Fibroblast of lung (primary cell): Measurements from ENCODE around the gene CORO1A. TPM values are rescaled to one million over a fixed set of nuclear protein-coding genes. Genes with fewer than 3 reads are reported as not detected.

Experiments
- DNase-seq, 2 donors: peaks; one replicate each; pipeline versions ENCODE4 v3.0.0 to v3.0.0-alpha.2; 2010; ENCODE audit warnings: low read depth in 2 of 2
- H2AFZ ChIP-seq: 2 replicates; pipeline ENCODE4 v1.5.1; 2012; ENCODE audit warnings: low read length, control low read depth, inconsistent platforms
- H3K27ac ChIP-seq: 2 replicates; pipeline ENCODE4 v1.5.1; 2011; ENCODE audit warnings: low read length, control low read depth; ENCODE audit not compliant: insufficient read depth
- H3K27me3 ChIP-seq: 2 replicates; pipeline ENCODE4 v1.5.1; 2011; ENCODE audit warnings: mild to moderate bottlenecking, low read length; ENCODE audit not compliant: control insufficient read depth, insufficient read depth
- H3K36me3 ChIP-seq: 2 replicates; pipeline ENCODE4 v1.5.1; 2011; ENCODE audit warnings: low read length; ENCODE audit not compliant: control insufficient read depth, insufficient read depth
- H3K4me1 ChIP-seq: 2 replicates; pipeline ENCODE4 v1.5.1; 2011; ENCODE audit warnings: low read length; ENCODE audit not compliant: control insufficient read depth, insufficient read depth; ENCODE audit errors: extremely low read depth
- H3K4me2 ChIP-seq: 2 replicates; pipeline ENCODE4 v1.5.1; 2011; ENCODE audit warnings: low read length, control low read depth; ENCODE audit not compliant: insufficient read depth; ENCODE audit errors: extremely low read depth
- H3K4me3 ChIP-seq, 4 experiments: fragments of 200-600 bp in 1 of 4; sonication (generic) in 1 of 4; replicated peaks in 1 of 4; 2 replicates each; pipeline ENCODE4 v1.5.1; 2011 to 2016; ENCODE audit warnings: low read length in 4 of 4, low read depth in 3 of 4, mild to moderate bottlenecking in 3 of 4, control low read depth in 2 of 4, inconsistent platforms in 1 of 4, mixed read lengths in 1 of 4; ENCODE audit not compliant: insufficient read depth in 1 of 4; ENCODE audit errors: control extremely low read depth in 1 of 4
- H3K79me2 ChIP-seq: 2 replicates; pipeline ENCODE4 v1.5.1; 2012; ENCODE audit warnings: mild to moderate bottlenecking, low read length, inconsistent platforms; ENCODE audit not compliant: control insufficient read depth, insufficient read depth
- H3K9ac ChIP-seq: 2 replicates; pipeline ENCODE4 v1.5.1; 2011; ENCODE audit warnings: mild to moderate bottlenecking, low read length, control low read depth; ENCODE audit not compliant: insufficient read depth
- H3K9me3 ChIP-seq: 2 replicates; pipeline ENCODE4 v1.5.1; 2012; ENCODE audit warnings: low read depth, low read length; ENCODE audit not compliant: control insufficient read depth, insufficient read depth
- H4K20me1 ChIP-seq: 2 replicates; pipeline ENCODE4 v1.5.1; 2011; ENCODE audit warnings: low read length; ENCODE audit not compliant: control insufficient read depth, insufficient read depth; ENCODE audit errors: extremely low read depth
- EZH2 ChIP-seq: IDR thresholded peaks from 2 replicates; pipeline ENCODE4 v1.5.1; 2012; ENCODE audit warnings: low read length, control low read depth, mild to moderate bottlenecking; ENCODE audit errors: missing control alignments
- polyA plus RNA-seq, 2 donors: library from polyadenylated mRNA; depleted of rRNA in 1 of 2; stranded (reverse) in 1 of 2; unstranded in 1 of 2; fragments of >200 nt; gene quantifications; 2 replicates each; pipeline ENCODE4 v1.2.1, GENCODE V29; 2011 to 2012; ENCODE audit warnings: missing spikeins in 1 of 2
- total RNA-seq: library from RNA; depleted of rRNA; stranded (reverse); fragments of >200 nt; gene quantifications from 2 replicates; pipeline ENCODE4 v1.2.1, GENCODE V29; 2014
- TF ChIP-seq, protein P1 (sequence below), 2 donors: IDR thresholded peaks in 1 of 2; conservative IDR thresholded peaks in 1 of 2; 1 replicate in 1 of 2; 2 replicates in 1 of 2; pipeline ENCODE4 v1.5.1; 2011 to 2012; ENCODE audit warnings: low read length in 2 of 2, control low read depth in 1 of 2, inconsistent platforms in 1 of 2, low read depth in 1 of 2, mild to moderate bottlenecking in 1 of 2

CORO1A gene
- total and polyA plus RNA-seq, 2 donors (not counting 1 experiment from before 2014, with no cell fraction given), result 0.17 to 0.85 TPM

DNA sequence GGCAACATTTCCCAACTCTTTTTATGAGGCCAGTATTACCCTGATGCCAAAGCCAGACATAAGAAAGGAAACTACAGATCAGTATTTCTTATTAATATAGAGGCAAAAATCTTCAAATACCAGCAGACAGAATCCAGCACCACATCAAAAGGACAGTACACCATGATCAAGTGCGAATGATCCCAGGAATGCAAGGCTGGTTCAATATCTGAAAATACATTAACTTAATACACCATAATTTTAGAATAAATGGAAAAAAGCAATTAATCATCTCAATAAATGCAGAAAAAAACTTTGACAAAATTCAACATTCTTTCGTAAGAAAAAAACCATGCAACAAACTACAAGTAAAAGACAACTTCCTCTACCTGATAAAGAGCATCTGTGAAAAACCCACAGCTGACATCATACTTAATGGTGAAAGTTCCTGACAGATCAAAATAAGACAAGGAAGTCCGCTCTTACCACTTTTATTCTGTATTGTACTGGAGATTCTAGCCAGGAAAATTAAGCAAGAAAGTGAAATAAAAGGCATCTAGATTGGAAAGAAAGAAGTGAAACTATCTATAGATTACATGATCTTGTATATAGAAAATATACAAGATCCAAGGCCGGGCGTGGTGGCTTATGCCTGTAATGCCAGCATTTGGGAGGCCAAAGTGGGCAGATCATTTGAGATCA, 34.0 kb upstream of the CORO1A start:
- H3K27me3 ChIP-seq, result no peaks in the 10 kb centered on the region
- H3K36me3 ChIP-seq, result no peaks in the 10 kb centered on the region
- TF ChIP-seq EZH2, result no peak
- TF ChIP-seq, protein P1, sequence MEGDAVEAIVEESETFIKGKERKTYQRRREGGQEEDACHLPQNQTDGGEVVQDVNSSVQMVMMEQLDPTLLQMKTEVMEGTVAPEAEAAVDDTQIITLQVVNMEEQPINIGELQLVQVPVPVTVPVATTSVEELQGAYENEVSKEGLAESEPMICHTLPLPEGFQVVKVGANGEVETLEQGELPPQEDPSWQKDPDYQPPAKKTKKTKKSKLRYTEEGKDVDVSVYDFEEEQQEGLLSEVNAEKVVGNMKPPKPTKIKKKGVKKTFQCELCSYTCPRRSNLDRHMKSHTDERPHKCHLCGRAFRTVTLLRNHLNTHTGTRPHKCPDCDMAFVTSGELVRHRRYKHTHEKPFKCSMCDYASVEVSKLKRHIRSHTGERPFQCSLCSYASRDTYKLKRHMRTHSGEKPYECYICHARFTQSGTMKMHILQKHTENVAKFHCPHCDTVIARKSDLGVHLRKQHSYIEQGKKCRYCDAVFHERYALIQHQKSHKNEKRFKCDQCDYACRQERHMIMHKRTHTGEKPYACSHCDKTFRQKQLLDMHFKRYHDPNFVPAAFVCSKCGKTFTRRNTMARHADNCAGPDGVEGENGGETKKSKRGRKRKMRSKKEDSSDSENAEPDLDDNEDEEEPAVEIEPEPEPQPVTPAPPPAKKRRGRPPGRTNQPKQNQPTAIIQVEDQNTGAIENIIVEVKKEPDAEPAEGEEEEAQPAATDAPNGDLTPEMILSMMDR (conservative IDR thresholded peaks at IDR 0.05 in 1 of 2, IDR thresholded peaks at IDR 0.05 in 1 of 2; ENCODE audit: low read depth in 1 of 2, low read length in 2 of 2), result no peak
- no peak for DNase-seq
- no peak overlapping the region for H3K9ac ChIP-seq
- H4K20me1 ChIP-seq, result no peaks in the 10 kb centered on the region
- no peaks in the 10 kb centered on the region for H3K4me1 ChIP-seq
- no peak overlapping the region for H3K4me2 ChIP-seq
- no peak overlapping the region for H2AFZ ChIP-seq
- H3K27ac ChIP-seq, result no peak overlapping the region
- H3K4me3 ChIP-seq, result no peak overlapping the region
- no peaks in the 10 kb centered on the region for H3K9me3 ChIP-seq
- no peaks in the 10 kb centered on the region for H3K79me2 ChIP-seq

GRCh38 chr16:30151091-30151490, 32.3 kb upstream of the CORO1A start:
- no peaks in the 10 kb centered on the region for H3K4me1 ChIP-seq
- no peak for TF ChIP-seq EZH2
- TF ChIP-seq, protein P1 (conservative IDR thresholded peaks at IDR 0.05 in 1 of 2, IDR thresholded peaks at IDR 0.05 in 1 of 2; ENCODE audit: low read depth in 1 of 2, low read length in 2 of 2), result no peak

GRCh38 chr16:30152517-30152916, 30.9 kb upstream of the CORO1A start:
- Histone ChIP-seq H3K4me3 (no peak overlapping the region), H3K4me2 (no peak overlapping the region)
- no peak for TF ChIP-seq EZH2
- TF ChIP-seq, protein P1 (conservative IDR thresholded peaks at IDR 0.05 in 1 of 2, IDR thresholded peaks at IDR 0.05 in 1 of 2; ENCODE audit: low read depth in 1 of 2, low read length in 2 of 2), result no peak

More at GRCh38 chr16:30151091-30151490, 32.3 kb upstream of the CORO1A start:
- no peak for DNase-seq
- no peaks in the 10 kb centered on the region for H3K79me2 ChIP-seq
- H3K36me3 ChIP-seq, result no peaks in the 10 kb centered on the region
- no peaks in the 10 kb centered on the region for H4K20me1 ChIP-seq
- H3K4me2 ChIP-seq, result no peak overlapping the region
- H3K27ac ChIP-seq, result no peak overlapping the region
- no peak overlapping the region for H3K4me3 ChIP-seq
- no peak overlapping the region for H2AFZ ChIP-seq
- no peak overlapping the region for H3K9ac ChIP-seq
- no peaks in the 10 kb centered on the region for H3K27me3 ChIP-seq
- H3K9me3 ChIP-seq, result no peaks in the 10 kb centered on the region

More at GRCh38 chr16:30152517-30152916, 30.9 kb upstream of the CORO1A start:
- no peaks in the 10 kb centered on the region for H3K27me3 ChIP-seq
- H3K9me3 ChIP-seq, result no peaks in the 10 kb centered on the region
- no peaks in the 10 kb centered on the region for H3K36me3 ChIP-seq
- no peaks in the 10 kb centered on the region for H3K4me1 ChIP-seq
- DNase-seq, result no peak
- no peak overlapping the region for H2AFZ ChIP-seq
- H3K9ac ChIP-seq, result no peak overlapping the region
- H4K20me1 ChIP-seq, result no peaks in the 10 kb centered on the region
- H3K79me2 ChIP-seq, result no peaks in the 10 kb centered on the region
- H3K27ac ChIP-seq, result no peak overlapping the region
